ENCODE results near the gene RFC5.

- no peak for TF ChIP-seq TARDBP (IDR thresholded peaks at IDR 0.05)
- TF ChIP-seq NFRKB (IDR thresholded peaks at IDR 0.05) = no peak
- TF ChIP-seq BHLHE40 (IDR thresholded peaks at IDR 0.05; ENCODE audit: borderline replicate concordance) = no peak
- no peak for TF ChIP-seq FOXA1 (IDR thresholded peaks at IDR 0.05)
- TF ChIP-seq FOXM1 (IDR thresholded peaks at IDR 0.05; ENCODE audit: borderline replicate concordance) = no peak
- TF ChIP-seq SP1 (IDR thresholded peaks at IDR 0.05) = no peak
- TF ChIP-seq PKNOX1 (IDR thresholded peaks at IDR 0.05) = no peak
- no peak for TF ChIP-seq ELF4 (IDR thresholded peaks at IDR 0.05)
Observed at GRCh38 chr12:117972301-117972700, 44.2 kb upstream of the RFC5 start.
